Measurements from ENCODE around the gene GDPD3. TPM values are rescaled to one million over a fixed set of nuclear protein-coding genes. Genes with fewer than 3 reads are reported as not detected.

GDPD3 gene
- total and polyA plus RNA-seq, 4 donors: 0.42 to 0.71 (median 0.55) TPM

- Histone ChIP-seq H3K4me1 (ENCODE audit: control insufficient read depth in 4 of 4, insufficient read depth in 4 of 4, low read length in 3 of 4) (peaks cover 4 to 13% (median 8%) of the 10 kb centered on the region in 4 donors), H3K27me3 (ENCODE audit: control insufficient read depth in 4 of 4, insufficient read depth in 4 of 4, low read length in 3 of 4) (no peaks in the 10 kb centered on the region), H3K4me3 (ENCODE audit: low read depth in 1 of 3, low read length in 3 of 3) (no peak overlapping the region), H3K9me3 (ENCODE audit: control insufficient read depth in 4 of 4, low read length in 3 of 4) (no peaks in the 10 kb centered on the region), H3K9ac (ENCODE audit: low read depth in 1 of 2, low read length in 2 of 2) (no peak overlapping the region), H3K36me3 (ENCODE audit: control insufficient read depth in 4 of 4, insufficient read depth in 3 of 4, low read depth in 1 of 4, low read length in 3 of 4) (no peaks in the 10 kb centered on the region), H3K27ac (ENCODE audit: low read depth in 1 of 2, low read length in 2 of 2) (no peak overlapping the region)
- DNase-seq (ENCODE audit: low spot score): no peak
- WGBS: 94% methylated on average over 4 of the region's 4 CpGs
- TF ChIP-seq ZBTB33 (IDR thresholded peaks at IDR 0.05): no peak
- TF ChIP-seq FOXA1 (IDR thresholded peaks at IDR 0.05): no peak
- TF ChIP-seq ATF3 (IDR thresholded peaks at IDR 0.05): no peak
- TF ChIP-seq JUND (IDR thresholded peaks at IDR 0.05): no peak
- TF ChIP-seq FOXA2 (IDR thresholded peaks at IDR 0.05): no peak
- no peak for TF ChIP-seq RAD21 (IDR thresholded peaks at IDR 0.05)
- no peak for TF ChIP-seq HNF4A (conservative IDR thresholded peaks at IDR 0.05)
- no peak for TF ChIP-seq EGR1 (IDR thresholded peaks at IDR 0.05; ENCODE audit: low read depth in 2 of 2)
- TF ChIP-seq NR2F2 (IDR thresholded peaks at IDR 0.05): no peak
- no peak for TF ChIP-seq HNF4G (IDR thresholded peaks at IDR 0.05)
- TF ChIP-seq YY1 (IDR thresholded peaks at IDR 0.05): no peak
- no peak for TF ChIP-seq CTCF (IDR thresholded peaks at IDR 0.05; ENCODE audit: low read depth, low read length, missing input control)
- no peak for TF ChIP-seq TAF1 (conservative IDR thresholded peaks at IDR 0.05)
- TF ChIP-seq GABPA (IDR thresholded peaks at IDR 0.05 in 1 of 2, conservative IDR thresholded peaks at IDR 0.05 in 1 of 2): no peak
- no peak for TF ChIP-seq REST (IDR thresholded peaks at IDR 0.05)
Measured at GRCh38 chr16:30124985-30125379, 11.6 kb upstream of the GDPD3 start.

GRCh38 chr16:30122604-30123160, 9.3 kb upstream of the GDPD3 start:
- peaks cover 4 to 13% (median 8%) of the 10 kb centered on the region in 4 donors for H3K4me1 ChIP-seq (ENCODE audit: control insufficient read depth in 4 of 4, insufficient read depth in 4 of 4, low read length in 3 of 4)

More at GRCh38 chr16:30122604-30123160, 9.3 kb upstream of the GDPD3 start:
- Histone ChIP-seq H3K36me3 (ENCODE audit: control insufficient read depth in 4 of 4, insufficient read depth in 3 of 4, low read depth in 1 of 4, low read length in 3 of 4) (peaks cover 1 to 5% (median 3%) of the 10 kb centered on the region in 4 donors), H3K9me3 (ENCODE audit: control insufficient read depth in 4 of 4, low read length in 3 of 4) (no peaks in the 10 kb centered on the region), H3K27me3 (ENCODE audit: control insufficient read depth in 4 of 4, insufficient read depth in 4 of 4, low read length in 3 of 4) (no peaks in the 10 kb centered on the region), H3K27ac (ENCODE audit: low read depth in 1 of 2, low read length in 2 of 2) (peak overlapping the region; percentile 89 to 94), H3K4me3 (ENCODE audit: low read depth in 1 of 3, low read length in 3 of 3) (peak overlapping the region; percentile 69 to 90 (median 75)), H3K9ac (ENCODE audit: low read depth in 1 of 2, low read length in 2 of 2) (peak overlapping the region; percentile 18 to 77)
- WGBS: 3% methylated on average over 42 of the region's 42 CpGs
- DNase-seq (ENCODE audit: low spot score): peak; percentile 36
- no peak for TF ChIP-seq ATF3 (IDR thresholded peaks at IDR 0.05)
